ENCODE data around the gene ID2. TPM values are rescaled to one million over a fixed set of nuclear protein-coding genes. Genes with fewer than 3 reads are reported as not detected.

The ID2 gene
- total RNA-seq, 1 donor from 2014 or later, result 13.6 TPM

GRCh38 chr2:8704906-8705305, 23.1 kb downstream of the ID2 start:
- no peaks in the 10 kb centered on the region for H4K20me1 ChIP-seq (ENCODE audit: insufficient read depth, low read length)
- no peak overlapping the region for H3K4me3 ChIP-seq (ENCODE audit: insufficient read depth, low read depth, low read length)
- H3K27me3 Mint-ChIP-seq (ENCODE audit: low read depth, unreplicated experiment), result no peaks in the 10 kb centered on the region
- H3K4me1 Mint-ChIP-seq (ENCODE audit: low read depth, unreplicated experiment), result no peaks in the 10 kb centered on the region
- DNase-seq (ENCODE audit: low read depth), result peak; percentile 60
- no peaks in the 10 kb centered on the region for H3K36me3 ChIP-seq (ENCODE audit: insufficient read depth, low read length)
- no peaks in the 10 kb centered on the region for H3K4me1 ChIP-seq (ENCODE audit: insufficient read depth, low read length)
- no peak overlapping the region for H3K4me2 ChIP-seq (ENCODE audit: low read length)
- no peak overlapping the region for H2AFZ ChIP-seq (ENCODE audit: low read depth, low read length)
- no peaks in the 10 kb centered on the region for H3K79me2 ChIP-seq (ENCODE audit: insufficient read depth, low read length)
- H3K27ac ChIP-seq (ENCODE audit: low read depth, low read length), result no peak overlapping the region
- peaks cover 6% of the 10 kb centered on the region for H3K9me3 Mint-ChIP-seq (ENCODE audit: unreplicated experiment)
- TF ChIP-seq EZH2 (IDR thresholded peaks at IDR 0.05; ENCODE audit: insufficient read depth, low read length), result no peak
- TF ChIP-seq, protein P1, sequence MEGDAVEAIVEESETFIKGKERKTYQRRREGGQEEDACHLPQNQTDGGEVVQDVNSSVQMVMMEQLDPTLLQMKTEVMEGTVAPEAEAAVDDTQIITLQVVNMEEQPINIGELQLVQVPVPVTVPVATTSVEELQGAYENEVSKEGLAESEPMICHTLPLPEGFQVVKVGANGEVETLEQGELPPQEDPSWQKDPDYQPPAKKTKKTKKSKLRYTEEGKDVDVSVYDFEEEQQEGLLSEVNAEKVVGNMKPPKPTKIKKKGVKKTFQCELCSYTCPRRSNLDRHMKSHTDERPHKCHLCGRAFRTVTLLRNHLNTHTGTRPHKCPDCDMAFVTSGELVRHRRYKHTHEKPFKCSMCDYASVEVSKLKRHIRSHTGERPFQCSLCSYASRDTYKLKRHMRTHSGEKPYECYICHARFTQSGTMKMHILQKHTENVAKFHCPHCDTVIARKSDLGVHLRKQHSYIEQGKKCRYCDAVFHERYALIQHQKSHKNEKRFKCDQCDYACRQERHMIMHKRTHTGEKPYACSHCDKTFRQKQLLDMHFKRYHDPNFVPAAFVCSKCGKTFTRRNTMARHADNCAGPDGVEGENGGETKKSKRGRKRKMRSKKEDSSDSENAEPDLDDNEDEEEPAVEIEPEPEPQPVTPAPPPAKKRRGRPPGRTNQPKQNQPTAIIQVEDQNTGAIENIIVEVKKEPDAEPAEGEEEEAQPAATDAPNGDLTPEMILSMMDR (IDR thresholded peaks at IDR 0.05; ENCODE audit: insufficient read depth, low read depth, low read length), result no peak
- no peak overlapping the region for H3K9ac ChIP-seq (ENCODE audit: low read length)
- FAIRE-seq, result no peak
- no peak overlapping the region for H3K4me3 Mint-ChIP-seq (ENCODE audit: unreplicated experiment)
- no peaks in the 10 kb centered on the region for H3K36me3 Mint-ChIP-seq (ENCODE audit: low read depth, unreplicated experiment)
- no peak overlapping the region for H3K27ac Mint-ChIP-seq (ENCODE audit: unreplicated experiment)
- no peaks in the 10 kb centered on the region for H3K9me3 ChIP-seq (ENCODE audit: insufficient read depth, low read depth, low read length)
- H3K27me3 ChIP-seq (ENCODE audit: insufficient read depth, low read length), result no peaks in the 10 kb centered on the region

DNA sequence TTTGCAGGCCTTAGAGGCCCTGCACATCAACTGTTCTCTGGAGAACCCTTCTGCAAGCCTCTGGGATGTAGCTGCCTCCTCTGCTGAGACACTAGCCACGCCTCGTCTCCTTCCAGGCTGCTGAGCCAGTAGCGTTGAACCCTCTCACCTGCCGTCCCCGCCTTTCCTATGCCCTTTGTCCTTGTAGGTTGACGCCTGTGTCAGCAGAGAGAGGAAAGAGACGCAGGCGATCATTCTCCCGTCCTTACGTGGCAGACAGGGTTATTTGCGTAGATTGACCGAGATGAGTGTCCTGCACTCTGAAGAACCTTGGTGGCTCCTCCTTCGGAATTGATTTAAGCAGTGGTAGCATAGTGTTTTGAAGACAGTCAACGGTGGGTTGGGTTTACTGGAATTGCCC, 27.8 kb downstream of the ID2 start:
- DNase-seq (ENCODE audit: low read depth) (no peak), FAIRE-seq (no peak)
- Histone ChIP-seq H3K27ac (ENCODE audit: low read depth, low read length) (no peak overlapping the region), H3K9ac (ENCODE audit: low read length) (no peak overlapping the region), H2AFZ (ENCODE audit: low read depth, low read length) (no peak overlapping the region), H3K4me3 (ENCODE audit: insufficient read depth, low read depth, low read length) (no peak overlapping the region), H3K36me3 (ENCODE audit: insufficient read depth, low read length) (no peaks in the 10 kb centered on the region), H4K20me1 (ENCODE audit: insufficient read depth, low read length) (no peaks in the 10 kb centered on the region), H3K4me2 (ENCODE audit: low read length) (no peak overlapping the region), H3K27me3 (ENCODE audit: insufficient read depth, low read length) (no peaks in the 10 kb centered on the region), H3K79me2 (ENCODE audit: insufficient read depth, low read length) (no peaks in the 10 kb centered on the region), H3K9me3 (ENCODE audit: insufficient read depth, low read depth, low read length) (no peaks in the 10 kb centered on the region), H3K4me1 (ENCODE audit: insufficient read depth, low read length) (no peaks in the 10 kb centered on the region)
- Mint-ChIP-seq H3K36me3 (ENCODE audit: low read depth, unreplicated experiment) (no peaks in the 10 kb centered on the region), H3K4me3 (ENCODE audit: unreplicated experiment) (no peak overlapping the region), H3K9me3 (ENCODE audit: unreplicated experiment) (peaks cover 7% of the 10 kb centered on the region), H3K27ac (ENCODE audit: unreplicated experiment) (no peak overlapping the region), H3K27me3 (ENCODE audit: low read depth, unreplicated experiment) (peaks cover 5% of the 10 kb centered on the region), H3K4me1 (ENCODE audit: low read depth, unreplicated experiment) (no peaks in the 10 kb centered on the region)
- TF ChIP-seq EZH2 (IDR thresholded peaks at IDR 0.05; ENCODE audit: insufficient read depth, low read length), result no peak
- TF ChIP-seq, protein P1 (IDR thresholded peaks at IDR 0.05; ENCODE audit: insufficient read depth, low read depth, low read length), result no peak

- no peak for FAIRE-seq
- H2AFZ ChIP-seq (ENCODE audit: low read depth, low read length), result no peak overlapping the region
These were observed 29.1 kb downstream of the ID2 start for GRCh38 chr2:8710951-8711350.

More at GRCh38 chr2:8710951-8711350, 29.1 kb downstream of the ID2 start:
- no peaks in the 10 kb centered on the region for H3K79me2 ChIP-seq (ENCODE audit: insufficient read depth, low read length)
- H3K27ac Mint-ChIP-seq (ENCODE audit: unreplicated experiment), result no peak overlapping the region
- no peaks in the 10 kb centered on the region for H3K4me1 ChIP-seq (ENCODE audit: insufficient read depth, low read length)
- H3K27ac ChIP-seq (ENCODE audit: low read depth, low read length), result no peak overlapping the region
- no peak overlapping the region for H3K4me2 ChIP-seq (ENCODE audit: low read length)
- H3K4me1 Mint-ChIP-seq (ENCODE audit: low read depth, unreplicated experiment), result no peaks in the 10 kb centered on the region
- H3K27me3 Mint-ChIP-seq (ENCODE audit: low read depth, unreplicated experiment), result peaks cover 5% of the 10 kb centered on the region
- TF ChIP-seq, protein P1 (IDR thresholded peaks at IDR 0.05; ENCODE audit: insufficient read depth, low read depth, low read length), result no peak
- TF ChIP-seq EZH2 (IDR thresholded peaks at IDR 0.05; ENCODE audit: insufficient read depth, low read length), result no peak
- no peaks in the 10 kb centered on the region for H4K20me1 ChIP-seq (ENCODE audit: insufficient read depth, low read length)
- H3K4me3 ChIP-seq (ENCODE audit: insufficient read depth, low read depth, low read length), result no peak overlapping the region
- no peaks in the 10 kb centered on the region for H3K36me3 Mint-ChIP-seq (ENCODE audit: low read depth, unreplicated experiment)
- no peak overlapping the region for H3K9ac ChIP-seq (ENCODE audit: low read length)
- no peak for DNase-seq (ENCODE audit: low read depth)
- H3K27me3 ChIP-seq (ENCODE audit: insufficient read depth, low read length), result no peaks in the 10 kb centered on the region
- peaks cover 7% of the 10 kb centered on the region for H3K9me3 Mint-ChIP-seq (ENCODE audit: unreplicated experiment)
- H3K4me3 Mint-ChIP-seq (ENCODE audit: unreplicated experiment), result no peak overlapping the region
- H3K9me3 ChIP-seq (ENCODE audit: insufficient read depth, low read depth, low read length), result no peaks in the 10 kb centered on the region
- no peaks in the 10 kb centered on the region for H3K36me3 ChIP-seq (ENCODE audit: insufficient read depth, low read length)
